Breast epithelium (tissue), 3 donors: ENCODE measurements around the gene FLVCR1.

Source experiments
- POLR2A ChIP-seq: fragments of 450-650 bp; IDR thresholded peaks from one replicate; pipeline ENCODE4 v1.6.1; 2016; ENCODE audit warnings: antibody characterized with exemption, mild to moderate bottlenecking, moderate library complexity
- POLR2AphosphoS5 ChIP-seq, 3 donors: sonication (generic); formaldehyde crosslinking; IDR thresholded peaks; one replicate each; pipeline ENCODE4 v1.6.1; 2017; ENCODE audit warnings: antibody characterized with exemption in 3 of 3
- TF ChIP-seq, protein P1 (sequence below), 3 donors: fragments of 450-650 bp; IDR thresholded peaks; one replicate each; pipeline ENCODE4 v1.5.1; 2016 to 2017; ENCODE audit warnings: antibody characterized with exemption in 3 of 3, mild to moderate bottlenecking in 3 of 3, moderate library complexity in 3 of 3

DNA sequence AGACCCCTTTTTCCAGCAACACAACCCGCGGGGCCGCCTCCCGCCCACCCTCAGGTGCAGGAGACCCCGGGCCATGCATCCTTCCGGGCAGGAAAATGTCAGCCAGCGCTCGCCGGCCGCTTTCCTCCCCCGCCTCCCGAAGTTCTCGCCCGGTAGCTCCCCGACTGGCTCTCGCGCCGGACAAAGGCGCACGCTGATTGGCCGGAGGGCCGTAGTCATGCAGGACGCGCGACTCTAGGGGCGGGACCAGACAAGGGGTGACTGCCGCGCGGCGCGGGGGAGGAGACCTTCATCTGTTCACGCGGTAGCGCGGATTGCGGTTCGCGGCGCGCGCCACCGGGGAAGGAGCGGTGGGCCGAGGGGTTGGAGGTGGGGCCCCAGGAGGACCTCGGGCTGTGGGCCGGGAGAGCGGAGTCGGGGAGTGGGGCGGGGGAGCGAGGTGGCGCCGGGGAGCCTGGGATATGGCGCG is at the start of gene FLVCR1:
- TF ChIP-seq POLR2A (no peak), POLR2AphosphoS5 (IDR thresholded peaks at IDR 0.05) (peak in 2 of 3 donors; percentile 22 to 51)
- TF ChIP-seq, protein P1, sequence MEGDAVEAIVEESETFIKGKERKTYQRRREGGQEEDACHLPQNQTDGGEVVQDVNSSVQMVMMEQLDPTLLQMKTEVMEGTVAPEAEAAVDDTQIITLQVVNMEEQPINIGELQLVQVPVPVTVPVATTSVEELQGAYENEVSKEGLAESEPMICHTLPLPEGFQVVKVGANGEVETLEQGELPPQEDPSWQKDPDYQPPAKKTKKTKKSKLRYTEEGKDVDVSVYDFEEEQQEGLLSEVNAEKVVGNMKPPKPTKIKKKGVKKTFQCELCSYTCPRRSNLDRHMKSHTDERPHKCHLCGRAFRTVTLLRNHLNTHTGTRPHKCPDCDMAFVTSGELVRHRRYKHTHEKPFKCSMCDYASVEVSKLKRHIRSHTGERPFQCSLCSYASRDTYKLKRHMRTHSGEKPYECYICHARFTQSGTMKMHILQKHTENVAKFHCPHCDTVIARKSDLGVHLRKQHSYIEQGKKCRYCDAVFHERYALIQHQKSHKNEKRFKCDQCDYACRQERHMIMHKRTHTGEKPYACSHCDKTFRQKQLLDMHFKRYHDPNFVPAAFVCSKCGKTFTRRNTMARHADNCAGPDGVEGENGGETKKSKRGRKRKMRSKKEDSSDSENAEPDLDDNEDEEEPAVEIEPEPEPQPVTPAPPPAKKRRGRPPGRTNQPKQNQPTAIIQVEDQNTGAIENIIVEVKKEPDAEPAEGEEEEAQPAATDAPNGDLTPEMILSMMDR (IDR thresholded peaks at IDR 0.05) = no peak
